H9 (cell line): ENCODE results near the gene YPEL4. TPM values are rescaled to one million over a fixed set of nuclear protein-coding genes. Genes with fewer than 3 reads are reported as not detected.
A peak's percentile ranks its signal among the peaks of the same experiment; 100 is the strongest.

Experiments
- DNase-seq: peaks from one replicate; pipeline ENCODE4 v3.0.0-alpha.2; 2017
- H2AFZ ChIP-seq: one replicate; pipeline ENCODE4 v1.6.1; 2013; ENCODE audit warnings: mild to moderate bottlenecking, low read length, control low read depth, moderate library complexity
- H2AK5ac ChIP-seq: 2 replicates; pipeline ENCODE4 v1.6.1; 2013; ENCODE audit warnings: low read length, control low read depth, mixed read lengths; ENCODE audit not compliant: insufficient read length
- H2BK120ac ChIP-seq: one replicate; pipeline ENCODE4 v1.6.1; 2013; ENCODE audit warnings: low read depth, mild to moderate bottlenecking, low read length, control low read depth, inconsistent platforms; ENCODE audit not compliant: poor library complexity, severe bottlenecking
- H2BK12ac ChIP-seq: 2 replicates; pipeline ENCODE4 v1.6.1; 2013; ENCODE audit warnings: low read length, control low read depth, mixed read lengths, low read depth; ENCODE audit not compliant: insufficient read length
- H2BK15ac ChIP-seq: 2 replicates; pipeline ENCODE4 v1.6.1; 2013; ENCODE audit warnings: low read depth, low read length, control low read depth
- H2BK20ac ChIP-seq: one replicate; pipeline ENCODE4 v1.6.1; 2013; ENCODE audit warnings: low read depth, mild to moderate bottlenecking, low read length, control low read depth, inconsistent platforms; ENCODE audit not compliant: poor library complexity, severe bottlenecking
- H2BK5ac ChIP-seq: 2 replicates; pipeline ENCODE4 v1.6.1; 2013; ENCODE audit warnings: low read length, control low read depth, mixed read lengths; ENCODE audit not compliant: insufficient read length
- H3K14ac ChIP-seq: 2 replicates; pipeline ENCODE4 v1.6.1; 2013; ENCODE audit warnings: low read length, control low read depth; ENCODE audit not compliant: insufficient read depth
- H3K18ac ChIP-seq: 2 replicates; pipeline ENCODE4 v1.6.1; 2013; ENCODE audit warnings: low read depth, mild to moderate bottlenecking, mixed read lengths, low read length, control low read depth; ENCODE audit not compliant: insufficient read length
- H3K23ac ChIP-seq: 2 replicates; pipeline ENCODE4 v1.6.1; 2013; ENCODE audit warnings: low read length, control low read depth, mixed read lengths, low read depth; ENCODE audit not compliant: insufficient read length
- H3K23me2 ChIP-seq: 2 replicates; pipeline ENCODE4 v1.6.1; 2013; ENCODE audit warnings: low read depth, mild to moderate bottlenecking, mixed read lengths, low read length, control low read depth; ENCODE audit not compliant: insufficient read length, poor library complexity, severe bottlenecking
- H3K27ac ChIP-seq: 2 replicates; pipeline ENCODE4 v1.5.1; 2013; ENCODE audit warnings: low read length, control low read depth, mixed read lengths, low read depth; ENCODE audit not compliant: insufficient read length
- H3K27me3 ChIP-seq: 2 replicates; pipeline ENCODE4 v1.6.1; 2013; ENCODE audit warnings: low read length, control low read depth, inconsistent platforms; ENCODE audit not compliant: insufficient read depth
- H3K4ac ChIP-seq: 2 replicates; pipeline ENCODE4 v1.6.1; 2013; ENCODE audit warnings: low read depth, mild to moderate bottlenecking, control low read depth, inconsistent platforms, low read length, moderate library complexity
- H3K4me1 ChIP-seq: 2 replicates; pipeline ENCODE4 v1.6.1; 2013; ENCODE audit warnings: low read length, control low read depth, inconsistent platforms; ENCODE audit not compliant: insufficient read depth
- H3K4me2 ChIP-seq: 2 replicates; pipeline ENCODE4 v1.6.1; 2013; ENCODE audit warnings: low read length, control low read depth, mixed read lengths; ENCODE audit not compliant: insufficient read length, insufficient read depth
- H3K56ac ChIP-seq: 2 replicates; pipeline ENCODE4 v1.6.1; 2013; ENCODE audit warnings: low read depth, mild to moderate bottlenecking, mixed read lengths, low read length, control low read depth; ENCODE audit not compliant: insufficient read length
- H3K79me1 ChIP-seq: 2 replicates; pipeline ENCODE4 v1.6.1; 2013; ENCODE audit warnings: low read depth, mild to moderate bottlenecking, moderate library complexity, low read length, control low read depth, inconsistent platforms; ENCODE audit not compliant: insufficient read depth, poor library complexity, severe bottlenecking
- H3K79me2 ChIP-seq: 2 replicates; pipeline ENCODE4 v1.6.1; 2013; ENCODE audit warnings: low read length, control low read depth, inconsistent platforms; ENCODE audit not compliant: insufficient read depth
- H3K9ac ChIP-seq: 2 replicates; pipeline ENCODE4 v1.6.1; 2013; ENCODE audit warnings: low read length, control low read depth, mixed read lengths; ENCODE audit not compliant: insufficient read length; ENCODE audit errors: extremely low read depth
- H3K9me3 ChIP-seq: one replicate; pipeline ENCODE4 v1.6.1; 2013; ENCODE audit warnings: low read depth, low read length, inconsistent platforms; ENCODE audit not compliant: control insufficient read depth
- H3T11ph ChIP-seq: one replicate; pipeline ENCODE4 v1.6.1; 2013; ENCODE audit warnings: mild to moderate bottlenecking, low read length, control low read depth, inconsistent platforms
- H4K20me1 ChIP-seq: one replicate; pipeline ENCODE4 v1.6.1; 2013; ENCODE audit not compliant: control insufficient read depth, insufficient read length, insufficient read depth
- H4K5ac ChIP-seq: 2 replicates; pipeline ENCODE4 v1.6.1; 2013; ENCODE audit warnings: low read depth, mild to moderate bottlenecking, mixed read lengths, low read length, control low read depth; ENCODE audit not compliant: insufficient read length
- H4K8ac ChIP-seq: replicated peaks from 2 replicates; pipeline ENCODE4 v1.6.1; 2013; ENCODE audit warnings: low read length, control low read depth, mixed read lengths, low read depth; ENCODE audit not compliant: insufficient read length
- H4K91ac ChIP-seq: 2 replicates; pipeline ENCODE4 v1.6.1; 2013; ENCODE audit warnings: low read depth, mild to moderate bottlenecking, moderate library complexity, mixed read lengths, low read length, control low read depth; ENCODE audit not compliant: insufficient read length
- H3K27ac Mint-ChIP-seq, 3 experiments: 2 replicates in 2 of 3; 3 replicates in 1 of 3; pipeline ENCODE4 v1.8.0; 2020 to 2021; ENCODE audit warnings: mixed read lengths in 3 of 3, mild to moderate bottlenecking in 1 of 3, moderate library complexity in 1 of 3
- H3K27me3 Mint-ChIP-seq: 2 replicates; pipeline ENCODE4 v1.8.0; 2021; ENCODE audit warnings: low read depth, mild to moderate bottlenecking, moderate library complexity, mixed read lengths
- H3K36me3 Mint-ChIP-seq, 3 experiments: 2 replicates in 2 of 3; 3 replicates in 1 of 3; pipeline ENCODE4 v1.8.0; 2020 to 2021; ENCODE audit warnings: low read depth in 3 of 3, mixed read lengths in 3 of 3; ENCODE audit not compliant: insufficient read depth in 1 of 3
- H3K4me1 Mint-ChIP-seq, 2 experiments: 2 replicates each; pipeline ENCODE4 v1.8.0; 2020; ENCODE audit warnings: mixed read lengths in 2 of 2
- H3K4me3 Mint-ChIP-seq, 2 experiments: 2 replicates in 1 of 2; 3 replicates in 1 of 2; pipeline ENCODE4 v1.8.0; 2020 to 2021; ENCODE audit warnings: mild to moderate bottlenecking in 2 of 2, mixed read lengths in 2 of 2, moderate library complexity in 1 of 2
- H3K9me3 Mint-ChIP-seq, 2 experiments: 2 replicates in 1 of 2; 3 replicates in 1 of 2; pipeline ENCODE4 v1.8.0; 2020; ENCODE audit warnings: mild to moderate bottlenecking in 2 of 2, mixed read lengths in 2 of 2, moderate library complexity in 1 of 2
- WGBS: extraction: QIAGEN DNeasy Blood & Tissue Kit; methylation state at CpG from one replicate; pipeline ENCODE4 v1.1.7; 2013; ENCODE audit warnings: missing lambda C conversion rate, low lambda C conversion rate, mixed read lengths; ENCODE audit not compliant: insufficient read length; ENCODE audit errors: extremely low coverage; 5-methylcytosine and 5-hydroxymethylcytosine counted together
- total RNA-seq: library from RNA; stranded (reverse); gene quantifications from 2 replicates; pipeline ENCODE4 v1.2.1, GENCODE V29; 2021
- TF ChIP-seq, protein P1 (sequence below): fragments of 200-600 bp; sonication (generic); conservative IDR thresholded peaks from 3 replicates; pipeline ENCODE4 v1.8.0; 2021; ENCODE audit warnings: antibody characterized with exemption, mild to moderate bottlenecking

Gene YPEL4
- total RNA-seq, 1 experiment from 2014 or later: 0.13 TPM

- Histone ChIP-seq H3T11ph (no peak overlapping the region), H3K79me2 (no peaks in the 10 kb centered on the region), H2BK5ac (no peak overlapping the region), H3K14ac (no peak overlapping the region), H3K27me3 (no peaks in the 10 kb centered on the region; the same call in 1 of the 2 replicates), H2AK5ac (no peak overlapping the region), H3K4me1 (peaks cover 19% of the 10 kb centered on the region), H3K23ac (no peak overlapping the region), H3K56ac (no peak overlapping the region), H2AFZ (no peak overlapping the region), H4K8ac (no peak overlapping the region), H3K4ac (no peak overlapping the region), H2BK12ac (no peak overlapping the region), H4K20me1 (no peaks in the 10 kb centered on the region), H3K18ac (no peak overlapping the region), H2BK20ac (no peak overlapping the region), H2BK120ac (no peak overlapping the region), H3K9me3 (no peaks in the 10 kb centered on the region), H2BK15ac (no peak overlapping the region), H3K4me2 (peak overlapping the region; percentile 51), H4K5ac (no peak overlapping the region), H3K23me2 (peaks cover 16% of the 10 kb centered on the region), H3K79me1 (no peaks in the 10 kb centered on the region), H3K27ac (no peak overlapping the region), H3K9ac (no peak overlapping the region), H4K91ac (no peak overlapping the region)
- H3K4me1 Mint-ChIP-seq: peaks cover 83 to 95% of the 10 kb centered on the region in 2 experiments
- TF ChIP-seq, protein P1, sequence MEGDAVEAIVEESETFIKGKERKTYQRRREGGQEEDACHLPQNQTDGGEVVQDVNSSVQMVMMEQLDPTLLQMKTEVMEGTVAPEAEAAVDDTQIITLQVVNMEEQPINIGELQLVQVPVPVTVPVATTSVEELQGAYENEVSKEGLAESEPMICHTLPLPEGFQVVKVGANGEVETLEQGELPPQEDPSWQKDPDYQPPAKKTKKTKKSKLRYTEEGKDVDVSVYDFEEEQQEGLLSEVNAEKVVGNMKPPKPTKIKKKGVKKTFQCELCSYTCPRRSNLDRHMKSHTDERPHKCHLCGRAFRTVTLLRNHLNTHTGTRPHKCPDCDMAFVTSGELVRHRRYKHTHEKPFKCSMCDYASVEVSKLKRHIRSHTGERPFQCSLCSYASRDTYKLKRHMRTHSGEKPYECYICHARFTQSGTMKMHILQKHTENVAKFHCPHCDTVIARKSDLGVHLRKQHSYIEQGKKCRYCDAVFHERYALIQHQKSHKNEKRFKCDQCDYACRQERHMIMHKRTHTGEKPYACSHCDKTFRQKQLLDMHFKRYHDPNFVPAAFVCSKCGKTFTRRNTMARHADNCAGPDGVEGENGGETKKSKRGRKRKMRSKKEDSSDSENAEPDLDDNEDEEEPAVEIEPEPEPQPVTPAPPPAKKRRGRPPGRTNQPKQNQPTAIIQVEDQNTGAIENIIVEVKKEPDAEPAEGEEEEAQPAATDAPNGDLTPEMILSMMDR: no peak
- H3K9me3 Mint-ChIP-seq: no peaks in the 10 kb centered on the region
- peaks cover 13% of the 10 kb centered on the region for H3K27me3 Mint-ChIP-seq
- H3K27ac Mint-ChIP-seq: peak overlapping the region; percentile 41 to 93 (median 88); a peak in 5 of 7 replicates
- peaks cover 8 to 33% (median 27%) of the 10 kb centered on the region in 3 experiments; a peak in 6 of 7 replicates for H3K36me3 Mint-ChIP-seq
- no CpG with 5 or more reads among the region's 23 CpGs for WGBS
- DNase-seq: peak; percentile 54
- H3K4me3 Mint-ChIP-seq: peak overlapping the region; percentile 62 to 83
These were observed 2.9 kb downstream of the YPEL4 start for GRCh38 chr11:57646799-57647303.
